ENCODE measurements around the gene YKT6. TPM values are rescaled to one million over a fixed set of nuclear protein-coding genes. Genes with fewer than 3 reads are reported as not detected.

YKT6 gene
- total RNA-seq, 1 donor from 2014 or later: 77.9 TPM

- no peak for DNase-seq
Observed at GRCh38 chr7:44261240-44261639, 60.5 kb downstream of the YKT6 start.

- no peak for DNase-seq
Observed at GRCh38 chr7:44262031-44262430, 61.3 kb downstream of the YKT6 start.

GRCh38 chr7:44263326-44264082, 62.7 kb downstream of the YKT6 start:
- no peak for DNase-seq

Other genes with a start within 250 kb of the YKT6 start
- gene SPDYE1, start 203.1 kb upstream of the YKT6 start, total RNA-seq: not detected in 2 replicates
- 153 and 182 TPM in 2 replicates for gene DBNL, start 156.3 kb upstream of the YKT6 start, total RNA-seq
- 0.19 and 0.51 TPM in 2 replicates for gene PGAM2, start 135.4 kb upstream of the YKT6 start, total RNA-seq
- 13.9 and 16.2 TPM in 2 replicates for gene POLM, start 118.4 kb upstream of the YKT6 start, total RNA-seq
- 12.9 and 40.4 TPM in 2 replicates for gene AEBP1, start 96.6 kb upstream of the YKT6 start, total RNA-seq
- 44.4 and 89.1 TPM in 2 replicates for gene POLD2, start 77.4 kb upstream of the YKT6 start, total RNA-seq
- gene MYL7, start 59.6 kb upstream of the YKT6 start, total RNA-seq: not detected in 2 replicates
- gene GCK, start 11.5 kb upstream of the YKT6 start, total RNA-seq: 0.23 TPM in 1 of 2 replicates, not detected in the other
- gene CAMK2B, start 124.6 kb downstream of the YKT6 start, total RNA-seq: 0.09 and 0.17 TPM in 2 replicates

Data from dermis blood vessel endothelial cell (primary cell).